ENCODE results near the gene SPATA16.
"Not testable (repeated sequence)": the region's sequence is repeated elsewhere in the genome, so short reads cannot be mapped to it uniquely, and the experiment has no call there.

The SPATA16 gene

DNA sequence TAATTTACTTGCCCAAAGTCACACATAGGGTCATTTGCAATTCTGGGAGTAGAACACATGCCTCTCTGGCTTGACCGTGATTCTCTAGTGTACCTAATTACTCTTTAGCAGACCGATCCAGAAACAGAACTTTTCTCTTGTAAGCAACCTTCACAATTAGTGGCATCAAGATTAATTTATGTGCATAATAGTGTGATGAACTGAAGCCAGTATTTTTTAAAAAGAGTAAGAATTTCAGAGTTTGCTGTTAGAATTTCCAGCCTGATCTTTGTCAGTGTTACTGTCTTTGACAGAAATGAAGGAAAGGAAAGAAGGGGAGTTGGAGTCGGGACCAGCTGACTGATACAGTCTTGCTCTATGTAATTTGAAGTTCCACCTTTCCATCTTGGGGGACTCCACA is 137.1 kb downstream of the SPATA16 start:
- DNase-seq = no peak

- DNase-seq = no peak
These were observed 137.6 kb downstream of the SPATA16 start for GRCh38 chr3:173003471-173003870.

- DNase-seq = no peak
These were observed 139.4 kb downstream of the SPATA16 start for GRCh38 chr3:173001622-173002021.

- no peak for DNase-seq
These were observed 140.5 kb downstream of the SPATA16 start for GRCh38 chr3:173000553-173000952.

GRCh38 chr3:172993412-172993811 is 147.6 kb downstream of the SPATA16 start:
- DNase-seq = no peak

DNA sequence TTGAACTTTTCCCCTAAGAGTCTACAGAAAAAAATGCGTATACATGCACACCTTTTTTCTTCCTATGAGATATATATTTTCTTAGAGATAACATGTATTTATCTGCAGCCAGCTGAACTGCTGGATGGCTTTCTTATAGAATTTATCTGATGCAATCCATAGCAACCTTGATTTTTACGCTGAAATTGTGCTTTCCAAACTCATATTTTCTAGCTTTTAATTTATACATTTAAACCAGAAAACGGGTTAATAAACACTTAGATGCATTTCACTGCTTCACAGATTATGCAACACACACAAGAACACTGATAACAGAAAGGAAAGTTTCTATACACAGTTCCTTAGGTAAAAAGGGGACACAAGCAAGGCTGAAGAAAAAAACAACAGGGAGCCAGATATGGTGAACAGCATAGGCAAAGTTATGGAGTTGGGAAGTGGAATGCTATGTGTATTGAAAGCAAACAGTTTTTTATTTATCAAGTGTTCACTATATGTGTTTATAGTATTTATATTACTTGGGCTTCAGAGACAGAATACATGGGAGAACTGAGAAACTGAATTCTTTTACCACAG is 149.5 kb downstream of the SPATA16 start:
- DNase-seq = no peak

DNA sequence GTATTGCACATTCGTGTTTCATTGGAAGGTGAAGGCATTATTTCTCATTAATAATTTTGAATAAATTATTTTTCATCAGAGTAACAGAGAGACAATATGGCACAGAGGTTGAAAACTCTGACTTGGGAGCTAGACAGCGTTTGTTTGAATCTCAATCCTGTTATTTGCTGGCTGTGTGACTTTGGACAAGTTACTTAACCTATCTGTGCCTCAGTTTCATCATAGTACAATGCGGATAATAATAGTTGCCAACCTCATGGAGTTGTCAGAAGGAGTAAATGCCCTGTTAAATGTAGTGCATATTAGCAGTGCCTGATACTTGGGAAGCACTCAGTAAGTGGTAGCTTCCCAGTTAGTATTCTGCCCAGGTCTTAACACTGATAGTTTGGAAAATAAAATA is 151.7 kb downstream of the SPATA16 start:
- no peak for DNase-seq

DNA sequence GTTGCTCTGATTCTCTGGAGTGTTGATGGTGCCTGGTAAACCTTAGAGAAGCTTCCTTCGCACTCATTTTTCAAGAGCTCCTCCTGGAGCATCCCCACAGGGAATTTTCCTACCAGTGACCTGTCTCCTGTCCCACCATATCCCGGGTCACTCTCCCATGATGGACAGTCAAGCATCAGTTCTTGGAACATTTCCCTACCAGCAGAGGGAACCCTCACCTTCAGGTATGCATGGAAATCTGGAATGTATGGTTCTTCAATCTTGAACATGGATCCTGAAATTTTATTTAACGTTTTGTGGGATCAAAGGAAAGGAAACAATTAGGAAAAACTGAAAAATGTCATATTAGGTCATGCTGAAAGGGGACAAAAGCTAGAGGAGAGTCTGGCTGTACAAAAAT is 153.8 kb downstream of the SPATA16 start:
- DNase-seq = no peak

- no peak for DNase-seq
These were observed 156.1 kb downstream of the SPATA16 start for GRCh38 chr3:172984914-172985313.

- DNase-seq = peak; percentile 2
These were observed 158.2 kb downstream of the SPATA16 start for GRCh38 chr3:172982736-172983364.

DNA sequence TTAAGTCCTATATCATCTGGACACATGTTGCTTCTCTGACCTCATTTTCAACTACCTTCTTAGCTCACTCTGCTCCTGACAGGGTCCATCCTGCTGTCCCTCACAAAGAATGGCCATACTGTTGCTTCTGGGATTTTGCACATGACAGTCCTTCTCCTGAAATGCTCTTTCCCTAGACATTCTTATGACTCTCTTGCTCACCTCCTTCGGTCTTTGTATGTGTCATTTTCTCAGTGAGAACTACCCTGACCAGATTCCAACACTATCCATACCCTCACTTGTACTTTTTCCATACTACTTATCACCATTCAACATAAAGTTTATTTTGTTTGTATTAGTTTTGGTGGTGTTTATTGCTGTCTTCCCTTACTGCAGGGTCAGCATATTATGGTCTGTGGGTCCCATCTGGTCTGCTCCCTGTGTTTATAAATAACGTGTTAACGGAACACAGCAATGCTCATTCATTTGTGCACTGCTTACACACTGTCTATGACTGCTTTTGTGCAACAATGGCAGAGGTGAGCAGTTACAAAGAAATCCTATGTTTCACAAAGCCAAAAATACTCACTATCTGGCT is 159.5 kb downstream of the SPATA16 start:
- no peak for DNase-seq

DNA sequence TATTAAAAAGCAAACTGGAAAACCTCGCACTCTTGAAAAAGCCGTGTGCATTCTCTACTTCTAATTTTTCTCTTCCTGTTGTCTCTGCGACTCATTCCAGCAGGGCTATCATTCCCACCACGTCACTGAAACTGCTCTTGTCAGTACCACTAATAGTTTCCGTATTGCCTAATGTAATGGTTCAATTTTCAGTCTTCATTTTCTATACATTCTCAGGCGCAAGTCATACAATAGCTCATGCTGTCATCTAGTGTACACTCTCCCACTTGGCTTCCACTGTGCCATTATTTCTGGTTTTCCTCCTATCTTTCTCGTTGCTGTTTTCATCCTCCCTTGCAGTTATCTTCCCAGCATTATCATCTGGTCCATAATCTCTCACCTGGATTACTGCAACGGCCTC is 160.2 kb downstream of the SPATA16 start:
- DNase-seq = no peak

- no peak for DNase-seq
These were observed 163.3 kb downstream of the SPATA16 start for GRCh38 chr3:172977696-172978095.

DNA sequence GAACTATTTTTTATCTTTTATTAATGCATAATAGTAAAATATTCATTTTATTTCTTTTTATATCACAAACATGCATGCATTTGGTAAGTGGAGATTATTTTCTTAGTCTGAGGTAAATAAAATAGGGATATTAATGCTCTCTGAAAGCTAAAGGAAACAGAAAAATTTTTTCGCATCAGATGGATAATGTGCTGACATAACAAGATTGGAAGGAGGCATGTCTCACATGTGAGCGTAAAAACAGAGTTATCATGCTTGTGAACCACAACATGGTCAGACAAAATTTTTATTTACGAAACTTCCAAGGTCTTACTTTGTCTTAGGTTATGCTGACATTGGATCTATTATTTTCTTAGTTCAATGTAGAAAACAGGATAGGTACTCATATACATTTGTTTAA is 166.1 kb downstream of the SPATA16 start:
- DNase-seq = no peak

DNA sequence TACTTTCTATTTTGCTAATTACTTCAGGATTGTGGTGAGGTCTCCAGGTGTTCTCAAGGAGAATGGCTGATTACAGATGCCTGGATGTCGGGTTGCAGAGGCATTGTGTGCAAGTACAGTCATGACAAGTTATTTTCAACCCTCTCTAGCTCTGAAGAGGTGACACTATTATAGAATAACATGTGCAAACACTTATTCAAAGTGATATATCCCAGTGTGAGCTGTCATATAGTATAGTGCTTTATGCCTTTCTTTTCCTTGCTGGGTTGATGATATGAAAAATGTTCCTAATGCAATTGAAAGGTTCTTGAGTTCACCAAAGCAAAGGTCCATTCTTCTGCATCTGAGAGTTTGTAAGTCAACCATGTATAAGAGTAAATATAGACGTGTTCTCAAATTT is 167.2 kb downstream of the SPATA16 start:
- no peak for DNase-seq

GRCh38 chr3:172972717-172973116 is 168.3 kb downstream of the SPATA16 start:
- no peak for DNase-seq

DNA sequence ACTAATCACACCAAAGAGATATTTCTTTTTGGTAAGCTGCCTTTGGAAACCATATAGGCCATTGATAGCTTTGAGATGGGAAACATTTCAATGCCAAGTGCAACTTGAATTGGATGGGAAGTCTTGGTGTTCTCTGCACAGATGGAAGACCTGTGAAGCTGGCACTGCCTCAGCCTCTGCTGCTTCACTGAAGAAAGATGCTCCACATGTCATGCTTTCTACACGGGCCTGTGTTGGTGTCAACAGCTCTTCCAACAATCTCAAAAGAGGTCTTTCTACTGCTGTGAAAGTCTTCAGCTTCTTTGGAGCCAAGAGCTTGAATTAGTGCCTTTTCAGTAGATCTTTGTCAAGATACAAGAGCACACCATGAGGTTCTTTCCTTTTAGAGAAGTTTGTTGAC is 169.0 kb downstream of the SPATA16 start:
- DNase-seq = no peak

GRCh38 chr3:172968646-172969045 is 172.4 kb downstream of the SPATA16 start:
- DNase-seq = no peak

GRCh38 chr3:172965256-172965655 is 175.8 kb downstream of the SPATA16 start:
- no peak for DNase-seq

GRCh38 chr3:172960626-172961182 is 180.3 kb downstream of the SPATA16 start:
- not testable (repeated sequence) for DNase-seq

GRCh38 chr3:172958565-172958964 is 182.5 kb downstream of the SPATA16 start:
- DNase-seq = no peak

- no peak for DNase-seq
These were observed 187.5 kb downstream of the SPATA16 start for GRCh38 chr3:172953571-172953970.

DNA sequence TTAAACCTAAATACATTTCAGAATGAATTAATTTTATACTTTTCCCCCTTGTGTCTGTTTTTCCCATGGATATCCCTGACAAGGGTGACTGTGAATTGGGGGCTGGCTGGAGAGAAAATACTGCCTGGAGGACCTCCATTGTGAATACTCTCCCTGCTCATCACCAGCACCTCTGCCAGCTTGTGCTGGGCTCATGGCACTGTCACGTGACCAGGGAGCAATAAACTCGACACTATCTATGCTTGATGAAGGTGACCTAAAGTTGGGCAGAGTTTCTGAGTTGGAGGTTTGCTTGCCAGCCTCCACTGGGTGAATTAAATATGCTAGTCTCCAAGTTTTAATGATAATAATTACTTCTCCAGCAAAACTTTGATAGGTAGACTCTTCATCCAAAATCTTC is 189.5 kb downstream of the SPATA16 start:
- DNase-seq = no peak

DNA sequence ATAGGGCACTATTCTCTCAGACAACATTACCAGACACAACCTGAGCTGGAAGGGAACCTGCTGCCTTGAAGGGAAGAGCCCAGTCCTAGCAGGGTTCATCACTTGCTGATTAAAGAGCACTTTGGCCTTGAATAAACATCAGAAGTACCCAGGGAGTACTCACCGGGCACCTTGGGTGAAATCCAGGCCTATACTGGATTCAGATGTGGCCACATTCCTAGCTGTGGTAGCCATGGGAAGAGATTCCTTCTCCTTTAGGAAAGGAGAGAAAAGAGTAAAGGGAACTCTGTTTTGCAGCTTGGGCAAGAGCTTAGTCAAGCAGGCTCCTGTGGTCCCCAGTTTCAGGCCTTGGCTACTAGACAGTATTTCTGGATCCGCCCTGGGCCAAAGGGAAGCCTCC is 195.0 kb downstream of the SPATA16 start:
- DNase-seq = no peak

Data from fibroblast of skin of scalp (primary cell).